GM12801 (cell line): Measurements from ENCODE around the gene TACC3.

Source experiments
- CTCF ChIP-seq: IDR thresholded peaks from one replicate; pipeline ENCODE4 v1.5.1; 2011; ENCODE audit warnings: control low read depth; ENCODE audit not compliant: insufficient read length; ENCODE audit errors: extremely low read depth

TACC3 gene

GRCh38 chr4:1728061-1728980, 7.0 kb downstream of the TACC3 start:
- no peak for TF ChIP-seq CTCF

- no peak for TF ChIP-seq CTCF
Measured at GRCh38 chr4:1730532-1731135, 9.3 kb downstream of the TACC3 start.

- TF ChIP-seq CTCF = no peak
Measured at GRCh38 chr4:1731180-1731579, 9.9 kb downstream of the TACC3 start.

GRCh38 chr4:1732911-1733310, 11.6 kb downstream of the TACC3 start:
- no peak for TF ChIP-seq CTCF

- TF ChIP-seq CTCF = no peak
Measured at GRCh38 chr4:1735215-1735614, 13.9 kb downstream of the TACC3 start.

GRCh38 chr4:1736812-1737211, 15.5 kb downstream of the TACC3 start:
- no peak for TF ChIP-seq CTCF

- TF ChIP-seq CTCF = no peak
Measured at GRCh38 chr4:1737666-1738065, 16.3 kb downstream of the TACC3 start.
